Esophagus muscularis mucosa (tissue), 3 donors: Measurements from ENCODE around the gene MCM6.

Experiments used
- POLR2AphosphoS5 ChIP-seq, 2 donors: sonication (generic); formaldehyde crosslinking; IDR thresholded peaks; one replicate each; pipeline ENCODE4 v1.6.1; 2017; ENCODE audit warnings: antibody characterized with exemption in 2 of 2
- TF ChIP-seq, protein P1 (sequence below), 3 experiments: fragments of 200-600 bp in 2 of 3; fragments of 450-650 bp in 1 of 3; sonication (generic) in 2 of 3; IDR thresholded peaks; one replicate each; pipeline ENCODE4 v1.5.1; 2017 to 2019; ENCODE audit warnings: antibody characterized with exemption in 3 of 3, mild to moderate bottlenecking in 2 of 3, moderate library complexity in 1 of 3

DNA sequence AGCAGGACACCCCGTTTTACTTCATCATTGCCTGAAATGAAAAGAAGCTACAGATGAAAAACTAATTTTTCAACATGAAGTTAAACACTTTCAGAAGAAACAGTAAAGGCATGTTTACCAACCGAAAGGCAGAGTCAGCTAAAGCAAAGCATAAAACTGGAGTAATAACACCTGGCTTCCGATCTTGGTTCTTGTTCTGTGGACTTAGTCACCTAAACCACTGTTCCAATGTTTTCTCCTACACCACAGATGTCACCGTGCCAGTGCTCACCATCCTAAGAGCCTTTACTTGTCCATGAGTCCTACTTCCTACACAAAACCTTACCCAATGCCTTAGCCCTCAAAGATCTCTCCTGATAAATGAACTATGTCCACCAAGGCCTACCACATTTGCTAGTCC is 13.5 kb downstream of the MCM6 start:
- TF ChIP-seq, protein P1, sequence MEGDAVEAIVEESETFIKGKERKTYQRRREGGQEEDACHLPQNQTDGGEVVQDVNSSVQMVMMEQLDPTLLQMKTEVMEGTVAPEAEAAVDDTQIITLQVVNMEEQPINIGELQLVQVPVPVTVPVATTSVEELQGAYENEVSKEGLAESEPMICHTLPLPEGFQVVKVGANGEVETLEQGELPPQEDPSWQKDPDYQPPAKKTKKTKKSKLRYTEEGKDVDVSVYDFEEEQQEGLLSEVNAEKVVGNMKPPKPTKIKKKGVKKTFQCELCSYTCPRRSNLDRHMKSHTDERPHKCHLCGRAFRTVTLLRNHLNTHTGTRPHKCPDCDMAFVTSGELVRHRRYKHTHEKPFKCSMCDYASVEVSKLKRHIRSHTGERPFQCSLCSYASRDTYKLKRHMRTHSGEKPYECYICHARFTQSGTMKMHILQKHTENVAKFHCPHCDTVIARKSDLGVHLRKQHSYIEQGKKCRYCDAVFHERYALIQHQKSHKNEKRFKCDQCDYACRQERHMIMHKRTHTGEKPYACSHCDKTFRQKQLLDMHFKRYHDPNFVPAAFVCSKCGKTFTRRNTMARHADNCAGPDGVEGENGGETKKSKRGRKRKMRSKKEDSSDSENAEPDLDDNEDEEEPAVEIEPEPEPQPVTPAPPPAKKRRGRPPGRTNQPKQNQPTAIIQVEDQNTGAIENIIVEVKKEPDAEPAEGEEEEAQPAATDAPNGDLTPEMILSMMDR (IDR thresholded peaks at IDR 0.05) = no peak
- no peak for TF ChIP-seq POLR2AphosphoS5 (IDR thresholded peaks at IDR 0.05)
